H1 (cell line): ENCODE results near the gene SLC6A12. TPM values are rescaled to one million over a fixed set of nuclear protein-coding genes. Genes with fewer than 3 reads are reported as not detected.

Experiments
- CTCF ChIA-PET: fragments of 300-600 bp; sonication (Branson Sonifier 250); formaldehyde crosslinking; loops from one replicate; lab custom pipeline; 2021; ENCODE audit not compliant: partially characterized antibody; lab: Charles Lee
- POLR2A ChIA-PET: fragments of 300-600 bp; sonication (Branson Sonifier 250); formaldehyde crosslinking; loops from one replicate; lab custom pipeline; 2021; ENCODE audit warnings: inconsistent platforms; ENCODE audit not compliant: partially characterized antibody; lab: Charles Lee
- DNase-seq, 2 experiments: peaks; one replicate each; pipeline versions ENCODE4 v3.0.0 to v3.0.0-alpha.2; 2010 to 2022; ENCODE audit warnings: low spot score in 2 of 2, low read depth in 1 of 2, mixed read lengths in 1 of 2
- FAIRE-seq: peaks from 2 replicates; lab custom pipeline; 2011; peaks lifted over from hg19 to GRCh38; lab: Jason Lieb, UNC
- H2AFZ ChIP-seq: 2 replicates; pipeline ENCODE4 v1.8.1; 2012; ENCODE audit warnings: low read length, inconsistent platforms
- H2AK5ac ChIP-seq: 2 replicates; pipeline ENCODE4 v1.6.1; 2013; ENCODE audit warnings: low read depth, low read length
- H2BK120ac ChIP-seq: replicated peaks from 2 replicates; pipeline ENCODE3; 2013; ENCODE audit warnings: low read depth, low read length, inconsistent platforms
- H2BK12ac ChIP-seq: 2 replicates; pipeline ENCODE4 v1.6.1; 2013; ENCODE audit warnings: low read depth, low read length
- H2BK15ac ChIP-seq: 2 replicates; pipeline ENCODE4 v1.6.1; 2013; ENCODE audit warnings: low read length
- H2BK20ac ChIP-seq: 2 replicates; pipeline ENCODE4 v1.6.1; 2013; ENCODE audit warnings: low read length
- H2BK5ac ChIP-seq: 2 replicates; pipeline ENCODE4 v1.6.1; 2013; ENCODE audit warnings: low read depth, low read length
- H3K14ac ChIP-seq: 2 replicates; pipeline ENCODE4 v1.6.1; 2013; ENCODE audit warnings: inconsistent platforms; ENCODE audit not compliant: insufficient read length
- H3K18ac ChIP-seq: 2 replicates; pipeline ENCODE4 v1.6.1; 2013; ENCODE audit warnings: low read length; ENCODE audit errors: extremely low read depth
- H3K23ac ChIP-seq: 2 replicates; pipeline ENCODE4 v1.6.1; 2013; ENCODE audit warnings: inconsistent platforms; ENCODE audit not compliant: insufficient read length
- H3K23me2 ChIP-seq: 2 replicates; pipeline ENCODE4 v1.6.1; 2013; ENCODE audit warnings: low read depth, low read length
- H3K27ac ChIP-seq: 2 replicates; pipeline ENCODE4 v1.6.1; 2011; ENCODE audit warnings: low read depth, low read length, inconsistent platforms
- H3K27me3 ChIP-seq, 4 experiments: replicated peaks in 1 of 4; 1 replicate in 1 of 4; 2 replicates in 3 of 4; pipeline versions ENCODE4 v1.6.1 to v1.8.1; 2011 to 2013; ENCODE audit warnings: low read length in 3 of 4, mild to moderate bottlenecking in 3 of 4, inconsistent platforms in 2 of 4, mixed read lengths in 2 of 4, moderate library complexity in 1 of 4; ENCODE audit not compliant: control insufficient read depth in 3 of 4, insufficient read depth in 3 of 4; ENCODE audit errors: extremely low read depth in 1 of 4
- H3K36me3 ChIP-seq, 4 experiments: 2 replicates each; pipeline versions ENCODE4 v1.6.1 to v1.8.1; 2011 to 2013; ENCODE audit warnings: mild to moderate bottlenecking in 4 of 4, low read length in 3 of 4, moderate library complexity in 2 of 4, control low read depth in 1 of 4, inconsistent platforms in 1 of 4; ENCODE audit not compliant: insufficient read depth in 4 of 4, control insufficient read depth in 2 of 4
- H3K4ac ChIP-seq: replicated peaks from 2 replicates; pipeline ENCODE3; 2013; ENCODE audit warnings: low read length, low read depth, mixed read lengths, inconsistent platforms; ENCODE audit not compliant: insufficient read length
- H3K4me1 ChIP-seq, 4 experiments: replicated peaks in 1 of 4; 1 replicate in 1 of 4; 2 replicates in 3 of 4; pipeline versions ENCODE4 v1.6.1 to v1.8.1; 2011 to 2013; ENCODE audit warnings: low read length in 3 of 4, inconsistent platforms in 2 of 4, mixed read lengths in 1 of 4; ENCODE audit not compliant: insufficient read depth in 4 of 4, control insufficient read depth in 3 of 4
- H3K4me2 ChIP-seq, 2 experiments: 2 replicates each; pipeline versions ENCODE4 v1.6.1 to v1.8.1; 2011 to 2013; ENCODE audit warnings: low read depth in 2 of 2, low read length in 2 of 2, control low read depth in 1 of 2, inconsistent platforms in 1 of 2, mild to moderate bottlenecking in 1 of 2; ENCODE audit not compliant: insufficient read depth in 1 of 2
- H3K4me3 ChIP-seq, 4 experiments: fragments of 200-600, 300-600 bp in 1 of 4; sonication (generic), shearing (Covaris generic), sonication (Bioruptor Twin) in 1 of 4; 2 replicates each; pipeline versions ENCODE4 v1.5.1 to v1.8.1; 2011 to 2016; ENCODE audit warnings: low read length in 4 of 4, low read depth in 3 of 4, control low read depth in 2 of 4, inconsistent platforms in 2 of 4, mild to moderate bottlenecking in 2 of 4, mixed read lengths in 1 of 4, moderate library complexity in 1 of 4; ENCODE audit not compliant: insufficient read depth in 2 of 4; ENCODE audit errors: extremely low read depth in 1 of 4
- H3K56ac ChIP-seq: replicated peaks from 2 replicates; pipeline ENCODE3; 2013; ENCODE audit warnings: low read depth, mild to moderate bottlenecking, mixed read lengths, low read length, inconsistent platforms; ENCODE audit not compliant: insufficient read length
- H3K79me1 ChIP-seq: 2 replicates; pipeline ENCODE4 v1.6.1; 2013; ENCODE audit warnings: low read depth, low read length, control low read depth
- H3K79me2 ChIP-seq, 2 experiments: 2 replicates each; pipeline versions ENCODE4 v1.6.1 to v1.8.1; 2012 to 2013; ENCODE audit warnings: low read length in 2 of 2, mild to moderate bottlenecking in 2 of 2, inconsistent platforms in 1 of 2; ENCODE audit not compliant: insufficient read depth in 2 of 2, control insufficient read depth in 1 of 2
- H3K9ac ChIP-seq, 4 experiments: replicated peaks in 1 of 4; 1 replicate in 1 of 4; 2 replicates in 3 of 4; pipeline versions ENCODE4 v1.6.1 to v1.8.1; 2011 to 2013; ENCODE audit warnings: low read depth in 3 of 4, low read length in 3 of 4, control low read depth in 2 of 4, mild to moderate bottlenecking in 2 of 4, moderate library complexity in 2 of 4, inconsistent platforms in 1 of 4; ENCODE audit errors: extremely low read depth in 1 of 4
- H3K9me3 ChIP-seq, 2 experiments: 2 replicates each; pipeline versions ENCODE4 v1.6.1 to v1.8.1; 2012 to 2013; ENCODE audit warnings: mild to moderate bottlenecking in 2 of 2, moderate library complexity in 2 of 2, control low read depth in 1 of 2, inconsistent platforms in 1 of 2, low read depth in 1 of 2, low read length in 1 of 2, mixed read lengths in 1 of 2; ENCODE audit not compliant: insufficient read depth in 2 of 2
- H4K20me1 ChIP-seq, 2 experiments: replicated peaks in 1 of 2; 2 replicates each; pipeline versions ENCODE3 to v1.8.1; 2011 to 2013; ENCODE audit warnings: inconsistent platforms in 2 of 2, low read length in 2 of 2, mild to moderate bottlenecking in 1 of 2; ENCODE audit not compliant: insufficient read depth in 2 of 2, control insufficient read depth in 1 of 2
- H4K5ac ChIP-seq: 2 replicates; pipeline ENCODE4 v1.6.1; 2013; ENCODE audit warnings: low read length, low read depth, mixed read lengths, inconsistent platforms; ENCODE audit not compliant: insufficient read length
- H4K8ac ChIP-seq: 2 replicates; pipeline ENCODE4 v1.8.0; 2013; ENCODE audit warnings: mild to moderate bottlenecking, moderate library complexity, low read length, inconsistent platforms; ENCODE audit not compliant: insufficient read depth; ENCODE audit errors: extremely low read depth
- H4K91ac ChIP-seq: replicated peaks from 2 replicates; pipeline ENCODE3; 2013; ENCODE audit warnings: low read length, mixed read lengths, inconsistent platforms; ENCODE audit not compliant: insufficient read length
- BRCA1 ChIP-seq: IDR thresholded peaks from 2 replicates; pipeline ENCODE4 v1.6.1; 2012; ENCODE audit warnings: low read depth, low read length, improper control_type of control experiment
- CBX8 ChIP-seq: fragments of 300-800, 300-1000 bp; sonication (generic); IDR thresholded peaks from 2 replicates; pipeline ENCODE4 v1.7.1; 2016; ENCODE audit warnings: low read depth, low read length, borderline replicate concordance
- EGR1 ChIP-seq: IDR thresholded peaks from 2 replicates; pipeline ENCODE4 v1.6.1; 2011; ENCODE audit warnings: low read depth, low read length, borderline replicate concordance
- EZH2 ChIP-seq: fragments of 200-600 bp; sonication (generic); IDR thresholded peaks from 2 replicates; pipeline ENCODE4 v1.7.1; 2012; ENCODE audit warnings: low read depth, mild to moderate bottlenecking, moderate library complexity, low read length, inconsistent platforms; ENCODE audit not compliant: severe bottlenecking
- TEAD4 ChIP-seq: IDR thresholded peaks from 2 replicates; pipeline ENCODE4 v1.6.1; 2012; ENCODE audit warnings: low read depth, low read length, inconsistent platforms, mixed read lengths
- ZNF274 ChIP-seq: IDR thresholded peaks from 2 replicates; pipeline ENCODE4 v1.7.0; 2012; ENCODE audit warnings: low read length, borderline replicate concordance; ENCODE audit errors: extremely low read depth
- WGBS, 2 experiments: shearing (Covaris generic) in 1 of 2; methylation state at CpG; one replicate each; pipeline versions ENCODE4 v1.1.6 to v1.1.7; 2013 to 2015; ENCODE audit warnings: low lambda C conversion rate in 2 of 2, mixed read lengths in 2 of 2, inconsistent platforms in 1 of 2, low coverage in 1 of 2, missing lambda C conversion rate in 1 of 2; ENCODE audit not compliant: insufficient replicate concordance in 2 of 2, insufficient coverage in 1 of 2, insufficient read length in 1 of 2; ENCODE audit errors: extremely low coverage in 1 of 2, missing lambda C conversion rate in 1 of 2; 5-methylcytosine and 5-hydroxymethylcytosine counted together
- polyA plus RNA-seq, 7 experiments: library from polyadenylated mRNA; depleted of rRNA in 3 of 7; stranded (reverse) in 5 of 7; unstranded in 2 of 7; fragments of >200 nt in 5 of 7; fragments of 200-250 nt in 2 of 7; gene quantifications; 1 replicate in 5 of 7; 2 replicates in 1 of 7; 4 replicates in 1 of 7; pipeline versions ENCODE4 v1.2.1 to v1.2.3, GENCODE V29; 2011 to 2013; ENCODE audit warnings: missing spikeins in 2 of 7, mixed read lengths in 2 of 7
- total RNA-seq: library from RNA; stranded (reverse); fragmentation: NEBNext Ultra II Directional; extraction: Animal tissue kit (Norgen Biotek cat#: 25700); gene quantifications from 2 replicates; pipeline ENCODE4 v1.2.1, GENCODE V29; 2021

SLC6A12 gene
- total and polyA plus RNA-seq, 2 of the 8 experiments (the other 6 are each of a cell fraction or from before 2014, with no cell fraction given), result 0.70 to 1.1 TPM

DNA sequence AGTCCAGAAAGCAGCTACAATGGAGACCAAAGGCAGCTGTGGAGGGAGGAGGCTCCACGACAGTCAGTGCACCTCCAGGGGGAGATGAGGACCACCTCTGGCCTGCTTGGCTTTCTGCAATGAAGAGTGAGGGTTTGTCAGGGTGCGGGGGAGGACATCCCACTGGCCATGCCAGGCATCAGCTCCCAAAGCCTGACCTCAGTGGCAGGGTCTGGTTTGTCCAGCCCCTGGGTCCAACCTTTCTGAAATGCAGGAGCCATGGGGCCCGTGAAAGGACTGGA, 35.2 kb downstream of the SLC6A12 start:
- H4K91ac ChIP-seq, result no peak overlapping the region
- no peaks in the 10 kb centered on the region for H4K20me1 ChIP-seq
- peaks cover 0 to 12% (median 7%) of the 10 kb centered on the region in 4 experiments; a peak in 6 of 7 replicates for H3K4me1 ChIP-seq
- no peaks in the 10 kb centered on the region for H3K36me3 ChIP-seq
- no peak overlapping the region for H4K5ac ChIP-seq
- H3K9ac ChIP-seq, result no peak overlapping the region
- H3K23me2 ChIP-seq, result no peaks in the 10 kb centered on the region
- H4K8ac ChIP-seq, result no peak overlapping the region
- H3K79me1 ChIP-seq, result no peaks in the 10 kb centered on the region
- no peak overlapping the region for H3K14ac ChIP-seq
- no peak overlapping the region for H3K4me3 ChIP-seq
- H2BK20ac ChIP-seq, result no peak overlapping the region
- H2AFZ ChIP-seq, result no peak overlapping the region
- CTCF ChIA-PET, result interaction anchor here (0.8 to 5.8 kb wide), 7 partner anchors 9 to 54 kb away, joined by 3 to 60 read pairs (median 10); no protein-coding TSS in a partner anchor
- no peaks in the 10 kb centered on the region; a peak in 1 of 7 replicates for H3K27me3 ChIP-seq
- TF ChIP-seq ZNF274, result no peak
- no peak for TF ChIP-seq CBX8
- TF ChIP-seq BRCA1, result no peak
- no peak for TF ChIP-seq EZH2
- TF ChIP-seq EGR1, result no peak
- TF ChIP-seq TEAD4, result no peak
- H3K4ac ChIP-seq, result no peak overlapping the region
- FAIRE-seq, result no peak
- 94% methylated on average over 3 of the region's 3 CpGs; no CpG with 5 or more reads in 1 of the 2 experiments for WGBS, 2 experiments
- H2BK5ac ChIP-seq, result no peak overlapping the region
- no peak for DNase-seq
- no peak overlapping the region for H2AK5ac ChIP-seq
- POLR2A ChIA-PET, result interaction anchor here (1.1 to 1.6 kb wide), 6 partner anchors 9 to 52 kb away, joined by 3 to 6 read pairs (median 3); no protein-coding TSS in a partner anchor
- H2BK12ac ChIP-seq, result no peak overlapping the region; the same call in 1 of the 2 replicates
- H3K23ac ChIP-seq, result no peak overlapping the region
- peak overlapping the region; percentile 92; the same call in 1 of the 2 replicates for H2BK15ac ChIP-seq
- no peaks in the 10 kb centered on the region for H3K79me2 ChIP-seq
- H3K4me2 ChIP-seq, result no peak overlapping the region
- H3K18ac ChIP-seq, result peak overlapping the region; percentile 52; the same call in 1 of the 2 replicates
- H3K27ac ChIP-seq, result no peak overlapping the region
- no peak overlapping the region for H2BK120ac ChIP-seq
- no peaks in the 10 kb centered on the region for H3K9me3 ChIP-seq
- H3K56ac ChIP-seq, result no peak overlapping the region
